Chondrocyte (in vitro differentiated cells): Measurements from ENCODE around the gene CMIP. TPM values are rescaled to one million over a fixed set of nuclear protein-coding genes. Genes with fewer than 3 reads are reported as not detected.

Experiments used
- DNase-seq: peaks from one replicate; pipeline ENCODE4 v3.0.0; 2021; ENCODE audit warnings: mixed read lengths, low spot score
- H3K27ac Mint-ChIP-seq: one replicate; pipeline ENCODE4 v1.8.0; 2021; ENCODE audit warnings: mild to moderate bottlenecking, moderate library complexity, mixed read lengths; ENCODE audit not compliant: unreplicated experiment
- H3K27me3 Mint-ChIP-seq: 2 replicates; pipeline ENCODE4 v1.8.0; 2021; ENCODE audit warnings: low read depth, mixed read lengths
- H3K36me3 Mint-ChIP-seq: 2 replicates; pipeline ENCODE4 v1.8.0; 2021; ENCODE audit warnings: low read depth, mixed read lengths
- H3K4me1 Mint-ChIP-seq: 2 replicates; pipeline ENCODE4 v1.8.0; 2021; ENCODE audit warnings: low read depth, mild to moderate bottlenecking, mixed read lengths
- H3K4me3 Mint-ChIP-seq: one replicate; pipeline ENCODE4 v1.8.0; 2021; ENCODE audit warnings: mild to moderate bottlenecking, moderate library complexity, mixed read lengths; ENCODE audit not compliant: unreplicated experiment
- H3K9me3 Mint-ChIP-seq: 2 replicates; pipeline ENCODE4 v1.8.0; 2021; ENCODE audit warnings: low read depth, mixed read lengths
- total RNA-seq: library from RNA; stranded (reverse); gene quantifications from 3 replicates; pipeline ENCODE4 v1.2.1, GENCODE V29; 2021
- TF ChIP-seq, protein P1 (sequence below): fragments of 200-600 bp; sonication (generic); IDR thresholded peaks from 2 replicates; pipeline ENCODE4 v1.5.0; 2021; ENCODE audit warnings: antibody characterized with exemption, mild to moderate bottlenecking, moderate library complexity

CMIP gene
- total RNA-seq, 1 donor from 2014 or later = 62.9 TPM

DNA sequence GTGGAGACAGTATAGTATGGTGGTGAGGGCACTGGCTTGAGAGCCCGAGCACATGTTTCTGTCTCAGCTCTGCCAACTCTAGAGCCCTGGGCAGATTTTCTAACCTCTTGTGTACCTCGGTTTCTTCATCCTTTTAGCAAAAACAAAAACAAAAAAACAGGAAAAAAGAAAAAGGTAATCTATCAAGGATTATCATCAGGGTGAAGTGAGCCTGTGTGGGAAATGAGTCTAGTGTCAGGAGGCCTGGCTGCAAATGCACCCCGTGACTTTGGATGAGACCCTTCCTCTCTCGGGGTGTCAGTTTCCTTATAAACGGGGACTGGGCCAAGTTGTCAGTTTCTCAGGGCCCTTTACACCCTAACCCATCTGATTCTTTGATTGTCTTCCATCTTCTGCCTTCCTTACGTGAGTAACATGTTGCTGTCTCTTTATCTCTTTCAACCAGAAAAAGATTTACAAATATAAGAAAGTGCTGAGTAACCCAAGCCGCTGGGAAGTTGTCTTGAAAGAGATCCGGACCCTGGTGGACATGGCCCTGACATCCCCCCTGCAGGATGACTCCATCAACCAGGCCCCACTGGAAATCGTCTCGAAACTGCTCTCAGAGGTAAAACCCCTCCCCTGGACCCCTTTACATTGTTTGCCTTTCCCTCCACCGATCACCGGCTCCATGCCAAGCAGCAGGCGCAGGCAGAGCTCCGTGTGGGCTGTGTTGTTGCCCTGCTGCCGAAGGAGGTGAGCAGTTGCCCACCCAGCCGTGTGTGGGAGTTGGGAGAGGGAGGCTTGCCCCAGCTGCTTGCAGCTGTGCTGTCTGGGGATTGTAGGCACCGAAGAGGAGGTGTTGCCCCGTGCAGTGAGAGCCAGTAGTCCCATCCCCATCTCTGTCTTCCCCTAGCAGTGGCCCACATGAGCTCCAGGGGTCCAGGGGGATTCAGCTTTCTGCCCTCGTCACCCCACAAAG lies 207.4 kb downstream of the CMIP start:
- H3K4me3 Mint-ChIP-seq = no peak overlapping the region
- H3K27me3 Mint-ChIP-seq = no peaks in the 10 kb centered on the region
- no peak overlapping the region for H3K27ac Mint-ChIP-seq
- H3K4me1 Mint-ChIP-seq = peaks cover 31% of the 10 kb centered on the region
- peaks cover 2% of the 10 kb centered on the region for H3K36me3 Mint-ChIP-seq
- DNase-seq = no peak
- TF ChIP-seq, protein P1, sequence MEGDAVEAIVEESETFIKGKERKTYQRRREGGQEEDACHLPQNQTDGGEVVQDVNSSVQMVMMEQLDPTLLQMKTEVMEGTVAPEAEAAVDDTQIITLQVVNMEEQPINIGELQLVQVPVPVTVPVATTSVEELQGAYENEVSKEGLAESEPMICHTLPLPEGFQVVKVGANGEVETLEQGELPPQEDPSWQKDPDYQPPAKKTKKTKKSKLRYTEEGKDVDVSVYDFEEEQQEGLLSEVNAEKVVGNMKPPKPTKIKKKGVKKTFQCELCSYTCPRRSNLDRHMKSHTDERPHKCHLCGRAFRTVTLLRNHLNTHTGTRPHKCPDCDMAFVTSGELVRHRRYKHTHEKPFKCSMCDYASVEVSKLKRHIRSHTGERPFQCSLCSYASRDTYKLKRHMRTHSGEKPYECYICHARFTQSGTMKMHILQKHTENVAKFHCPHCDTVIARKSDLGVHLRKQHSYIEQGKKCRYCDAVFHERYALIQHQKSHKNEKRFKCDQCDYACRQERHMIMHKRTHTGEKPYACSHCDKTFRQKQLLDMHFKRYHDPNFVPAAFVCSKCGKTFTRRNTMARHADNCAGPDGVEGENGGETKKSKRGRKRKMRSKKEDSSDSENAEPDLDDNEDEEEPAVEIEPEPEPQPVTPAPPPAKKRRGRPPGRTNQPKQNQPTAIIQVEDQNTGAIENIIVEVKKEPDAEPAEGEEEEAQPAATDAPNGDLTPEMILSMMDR = no peak
- H3K9me3 Mint-ChIP-seq = no peaks in the 10 kb centered on the region

DNA sequence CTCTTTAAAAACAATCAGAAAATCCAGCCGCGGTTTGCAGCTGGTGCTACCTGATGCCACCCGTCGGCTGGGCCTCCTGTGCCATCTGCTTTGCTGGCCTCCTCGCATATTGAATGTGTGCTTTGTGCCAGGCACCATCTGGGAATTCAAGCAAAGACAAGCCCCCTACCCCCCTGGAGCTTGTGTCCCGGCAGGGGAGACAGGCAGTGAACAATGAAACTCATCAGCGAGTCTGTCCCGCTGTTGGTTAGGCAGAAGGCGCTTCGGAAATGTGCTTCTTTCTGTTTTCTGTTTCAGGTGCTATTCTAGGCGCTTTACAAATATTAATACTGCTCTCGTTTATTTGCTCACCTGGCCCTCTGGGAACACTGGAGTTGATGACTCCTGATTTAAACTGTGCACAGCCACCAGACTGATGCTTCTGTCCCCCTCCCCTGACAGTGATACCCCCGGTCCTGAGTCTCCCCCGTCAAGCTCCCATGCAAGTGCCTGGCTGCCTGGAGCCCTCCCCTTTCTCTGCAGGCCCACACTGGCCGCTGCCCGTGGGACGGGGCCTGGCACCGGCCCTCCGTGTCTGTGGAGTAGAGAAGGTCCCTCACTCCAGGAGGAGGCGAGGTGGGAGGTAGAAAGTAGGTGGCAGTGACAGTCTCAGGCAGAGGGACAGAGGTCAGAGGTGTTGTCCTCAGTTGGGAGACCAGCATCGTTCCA lies 208.3 kb downstream of the CMIP start:
- H3K4me1 Mint-ChIP-seq = peaks cover 22% of the 10 kb centered on the region
- H3K36me3 Mint-ChIP-seq = peaks cover 5% of the 10 kb centered on the region
- H3K27ac Mint-ChIP-seq = no peak overlapping the region
- H3K27me3 Mint-ChIP-seq = no peaks in the 10 kb centered on the region
- H3K4me3 Mint-ChIP-seq = no peak overlapping the region
- H3K9me3 Mint-ChIP-seq = no peaks in the 10 kb centered on the region
- TF ChIP-seq, protein P1 = no peak
- no peak for DNase-seq

DNA sequence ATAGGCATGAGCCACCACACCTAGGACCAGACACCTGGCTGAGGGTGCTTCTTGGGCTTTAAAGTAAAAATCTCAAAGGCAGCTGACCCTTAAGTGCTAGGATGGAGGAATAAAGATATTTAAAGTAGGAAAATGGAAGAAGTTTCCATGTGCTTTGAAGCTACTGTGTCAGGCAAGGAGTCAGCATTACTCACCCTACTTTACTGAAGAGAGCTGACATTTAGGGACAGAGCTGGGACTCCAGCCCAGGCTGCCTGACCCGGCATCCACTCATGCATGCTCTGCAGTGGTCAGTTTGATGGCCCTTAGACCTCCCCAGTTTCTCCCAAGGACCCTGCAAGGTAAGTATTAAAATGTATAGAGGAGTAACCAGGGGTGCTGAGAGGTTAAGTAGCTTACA lies 209.7 kb downstream of the CMIP start:
- H3K27ac Mint-ChIP-seq = no peak overlapping the region
- no peaks in the 10 kb centered on the region for H3K27me3 Mint-ChIP-seq
- H3K4me1 Mint-ChIP-seq = peaks cover 13% of the 10 kb centered on the region
- H3K9me3 Mint-ChIP-seq = no peaks in the 10 kb centered on the region
- H3K4me3 Mint-ChIP-seq = no peak overlapping the region
- H3K36me3 Mint-ChIP-seq = peaks cover 15% of the 10 kb centered on the region
- DNase-seq = no peak
- TF ChIP-seq, protein P1 = no peak

DNA sequence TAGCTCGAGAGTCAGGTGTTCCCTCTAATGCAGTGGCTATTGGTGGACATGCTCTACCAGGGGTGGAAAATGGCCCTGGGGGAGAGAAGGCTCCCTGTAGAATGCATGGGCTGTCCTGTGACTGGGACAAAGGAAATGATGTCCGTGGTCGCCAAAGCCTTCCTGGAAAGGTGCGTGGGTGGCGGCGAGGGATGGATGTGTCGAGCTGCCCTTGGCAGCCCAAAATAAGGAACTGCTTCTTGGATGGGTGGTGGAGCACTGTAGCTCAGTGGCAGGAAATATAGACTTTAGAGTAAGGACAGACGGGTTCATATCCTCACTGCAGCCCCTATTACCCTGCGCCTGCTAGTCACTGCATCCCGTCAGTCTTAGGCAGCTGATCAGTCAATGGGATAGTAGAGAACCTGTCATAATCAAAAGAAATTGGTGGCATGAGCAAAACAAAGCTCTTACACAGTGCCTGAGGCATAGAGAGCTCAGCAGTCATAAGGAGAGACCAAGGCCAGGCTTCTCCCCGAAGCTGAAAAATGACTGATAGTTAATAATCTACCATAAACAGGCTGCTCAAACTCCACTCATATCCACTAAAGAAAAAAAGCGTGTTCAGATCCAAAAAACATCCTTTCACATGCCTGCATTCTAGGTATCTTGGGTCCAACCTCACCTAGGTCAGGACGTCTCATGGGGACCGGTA lies 211.0 kb downstream of the CMIP start:
- Mint-ChIP-seq H3K27me3 (no peaks in the 10 kb centered on the region), H3K36me3 (peaks cover 15% of the 10 kb centered on the region), H3K27ac (no peak overlapping the region), H3K9me3 (no peaks in the 10 kb centered on the region), H3K4me3 (no peak overlapping the region), H3K4me1 (peaks cover 4% of the 10 kb centered on the region)
- TF ChIP-seq, protein P1 = no peak
- DNase-seq = no peak

DNA sequence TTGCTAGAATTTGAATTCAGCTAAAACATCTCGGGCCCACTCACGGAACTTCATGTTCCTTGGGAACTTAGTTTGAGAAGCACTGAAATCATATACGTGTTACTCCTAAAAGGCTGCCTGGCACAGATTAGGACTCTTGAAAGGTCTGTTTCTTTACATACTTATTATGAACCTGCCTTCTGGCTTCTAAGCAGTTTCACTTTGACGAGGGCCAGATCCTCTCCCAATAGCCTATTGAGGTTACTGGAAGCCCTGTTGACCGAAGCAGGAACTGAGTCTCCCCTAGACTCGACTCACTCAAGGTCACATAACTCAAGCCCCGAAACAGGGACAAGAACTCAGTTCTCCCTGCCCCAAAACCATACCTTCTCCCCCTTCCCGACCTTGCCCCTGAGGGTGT lies 212.6 kb downstream of the CMIP start:
- Mint-ChIP-seq H3K27me3 (no peaks in the 10 kb centered on the region), H3K4me3 (no peak overlapping the region), H3K9me3 (no peaks in the 10 kb centered on the region), H3K4me1 (peaks cover 1% of the 10 kb centered on the region), H3K27ac (no peak overlapping the region), H3K36me3 (peaks cover 18% of the 10 kb centered on the region)
- no peak for DNase-seq
- TF ChIP-seq, protein P1 = no peak
